Activated CD8-positive, alpha-beta memory T cell treated with anti-CD3 and anti-CD28 coated beads, Interleukin-2, amount 50 U/mL, for 24 hours (primary cell): ENCODE data around the gene TNFRSF9.

Experiments used
- DNase-seq: peaks from one replicate; pipeline ENCODE4 v3.0.0-alpha.2; 2020; ENCODE audit errors: extremely low read depth

Gene TNFRSF9

DNA sequence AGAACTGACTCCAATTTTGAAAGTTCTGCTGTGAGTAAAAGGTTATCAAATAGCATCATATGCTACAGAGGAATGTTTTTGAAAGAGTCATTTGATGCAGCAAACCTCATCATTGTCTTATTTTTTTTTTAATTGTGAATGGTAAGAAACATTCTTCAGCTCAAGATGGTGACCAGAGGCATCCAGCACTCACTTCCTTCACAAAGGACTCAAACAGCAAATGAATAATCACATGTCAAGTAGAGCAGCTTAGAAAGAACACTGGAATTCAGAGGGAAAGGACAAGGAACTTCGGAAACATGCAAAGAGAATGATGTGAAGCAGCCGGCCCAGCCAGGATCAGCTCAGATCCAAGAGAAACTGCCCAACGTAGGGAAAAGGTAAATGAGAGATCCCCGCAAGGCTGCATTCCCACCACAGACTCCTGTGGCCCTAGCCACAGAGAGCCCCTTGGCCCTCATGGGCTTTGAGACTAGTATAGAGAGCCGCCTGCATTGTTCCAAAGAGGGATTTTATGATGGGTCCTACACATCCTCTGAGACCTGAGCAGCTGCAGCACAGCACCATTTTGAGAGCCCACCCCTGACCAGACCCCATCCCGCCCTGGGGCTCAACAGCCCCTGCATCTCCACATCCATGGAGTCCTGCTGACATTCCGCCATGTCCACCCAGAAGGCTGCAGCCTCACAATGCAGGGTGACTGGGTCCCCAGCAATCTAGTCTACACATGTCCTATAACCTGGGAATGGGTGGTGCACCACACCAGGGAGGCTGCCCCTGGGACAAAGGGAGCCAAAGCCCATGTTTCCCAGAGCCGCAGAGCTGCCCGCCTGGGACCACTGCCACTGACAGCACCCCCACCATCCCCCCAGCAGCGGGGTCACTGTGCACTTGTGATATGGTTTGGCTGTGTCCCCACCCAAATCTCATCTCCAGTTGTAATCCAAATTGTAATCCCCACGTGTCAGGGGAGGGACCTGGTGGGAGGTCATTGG lies 66.5 kb downstream of the TNFRSF9 start:
- DNase-seq = no peak

- DNase-seq = no peak
These were observed 69.5 kb downstream of the TNFRSF9 start for GRCh38 chr1:7871136-7871535.

DNA sequence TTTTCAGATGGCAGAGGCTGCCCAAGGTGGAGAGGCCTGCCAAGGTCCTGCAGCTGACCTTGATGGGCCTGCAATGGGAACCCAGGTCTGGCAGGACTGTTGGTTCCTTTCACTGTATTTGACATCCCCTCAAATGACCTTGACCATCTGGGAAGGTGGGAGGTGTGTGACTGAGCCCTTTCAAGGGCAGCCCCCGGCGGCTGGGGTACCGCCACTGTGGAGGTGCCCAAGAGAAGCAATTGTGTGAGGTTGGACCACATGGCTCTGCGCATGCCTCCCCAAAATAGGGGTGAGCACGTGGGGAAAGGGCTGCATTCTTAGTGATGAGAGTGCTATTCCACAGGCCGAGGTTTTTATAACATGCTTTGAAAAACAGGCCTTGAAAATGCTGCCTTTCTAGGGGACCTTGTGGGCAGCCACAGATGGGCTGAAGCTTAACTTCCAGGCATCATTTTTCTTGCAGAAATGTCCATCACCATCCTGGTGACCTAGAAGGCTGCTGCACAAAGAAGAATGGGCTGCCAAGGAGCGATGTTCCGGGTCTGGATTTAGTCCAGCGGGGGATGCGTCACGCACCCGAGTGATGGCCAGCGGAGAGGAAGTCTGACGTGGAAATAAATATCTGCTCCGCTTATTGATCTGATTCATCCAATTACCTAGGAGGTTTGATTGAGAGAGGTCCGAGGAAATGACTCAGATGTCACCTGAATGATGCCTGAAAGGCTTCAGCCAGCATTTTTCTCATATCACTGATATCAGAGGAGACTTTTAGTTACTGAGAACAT lies 71.3 kb downstream of the TNFRSF9 start:
- DNase-seq = no peak

GRCh38 chr1:7868070-7868780 lies 72.4 kb downstream of the TNFRSF9 start:
- no peak for DNase-seq

DNA sequence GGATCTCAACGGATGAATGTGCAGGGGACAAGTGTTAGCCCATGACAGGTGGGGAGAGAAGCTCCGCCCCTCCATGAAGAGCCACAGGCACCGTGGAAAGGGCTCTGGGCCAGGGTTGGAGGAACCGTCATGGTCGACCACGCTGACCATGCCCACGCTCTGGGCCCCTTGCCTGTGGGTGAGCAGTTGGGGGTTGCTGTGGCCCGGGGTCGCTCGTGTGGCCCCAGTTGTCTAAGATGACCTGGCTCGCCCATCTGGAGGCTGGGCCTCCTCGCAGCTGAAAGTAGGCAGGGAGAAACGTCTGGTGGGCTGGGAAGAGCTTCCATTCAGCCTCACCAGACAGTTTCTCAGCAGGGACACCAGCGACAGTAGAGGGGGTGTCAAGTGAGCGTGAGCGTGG lies 74.7 kb downstream of the TNFRSF9 start:
- no peak for DNase-seq
